Measurements from ENCODE around the gene EPB41L1.
"Not testable (repeated sequence)": the region's sequence is repeated elsewhere in the genome, so short reads cannot be mapped to it uniquely, and the experiment has no call there.

EPB41L1 gene

DNA sequence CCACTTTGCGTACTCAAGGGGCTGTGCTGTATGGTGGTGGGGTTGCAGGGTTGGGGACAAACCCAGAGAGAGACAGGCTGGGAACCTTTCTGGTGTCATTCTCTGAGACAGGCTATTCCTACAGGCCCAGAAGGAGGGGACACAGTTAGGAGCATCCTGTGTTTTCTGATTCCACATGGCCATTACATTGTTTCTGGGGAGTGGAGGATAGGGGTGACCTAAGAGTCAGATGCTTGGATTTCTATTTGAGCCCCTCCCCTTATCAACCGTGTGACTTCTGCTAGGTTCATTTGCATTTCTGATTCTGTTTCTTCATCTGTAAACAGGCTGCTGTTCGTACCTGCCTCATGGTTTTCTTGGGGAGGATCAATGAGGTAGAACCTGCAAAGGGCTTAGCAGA lies 29.4 kb upstream of the EPB41L1 start:
- DNase-seq (ENCODE audit: low read depth in 2 of 3, low spot score in 1 of 3), result no peak

DNA sequence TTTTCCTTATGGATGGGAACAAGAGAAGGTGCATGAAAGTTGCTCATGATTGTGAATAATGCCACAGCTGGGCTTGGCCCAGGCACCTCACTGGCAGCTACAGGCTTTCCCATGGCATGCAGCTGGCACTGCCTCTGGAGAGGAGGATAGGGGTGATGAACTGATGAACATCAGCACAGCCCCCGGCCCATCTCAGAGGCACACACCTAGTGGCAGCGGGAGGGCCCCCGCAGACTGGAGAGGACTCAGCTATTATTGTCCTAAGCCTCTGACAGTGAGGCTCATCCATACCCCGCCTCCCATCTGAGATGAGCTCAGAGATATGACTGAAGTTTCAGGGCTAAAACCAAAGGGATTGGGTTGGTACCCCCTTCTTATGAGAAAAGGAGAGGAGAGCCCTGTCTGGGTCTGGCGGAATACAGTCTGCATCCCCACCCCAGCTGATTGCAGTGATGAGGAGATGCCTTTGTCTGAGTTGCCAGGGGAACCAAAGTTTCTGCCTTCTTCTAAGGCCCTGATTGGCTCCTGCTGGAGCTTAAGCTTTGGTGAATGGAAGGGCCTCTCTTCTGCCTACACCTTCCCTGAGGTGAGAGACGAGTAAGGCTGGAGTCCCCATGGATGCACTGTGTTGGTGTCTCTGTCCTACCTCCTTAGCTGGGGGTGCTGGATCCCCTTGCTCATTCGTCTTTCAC lies 27.6 kb upstream of the EPB41L1 start:
- DNase-seq (ENCODE audit: low read depth in 2 of 3, low spot score in 1 of 3), result no peak

DNA sequence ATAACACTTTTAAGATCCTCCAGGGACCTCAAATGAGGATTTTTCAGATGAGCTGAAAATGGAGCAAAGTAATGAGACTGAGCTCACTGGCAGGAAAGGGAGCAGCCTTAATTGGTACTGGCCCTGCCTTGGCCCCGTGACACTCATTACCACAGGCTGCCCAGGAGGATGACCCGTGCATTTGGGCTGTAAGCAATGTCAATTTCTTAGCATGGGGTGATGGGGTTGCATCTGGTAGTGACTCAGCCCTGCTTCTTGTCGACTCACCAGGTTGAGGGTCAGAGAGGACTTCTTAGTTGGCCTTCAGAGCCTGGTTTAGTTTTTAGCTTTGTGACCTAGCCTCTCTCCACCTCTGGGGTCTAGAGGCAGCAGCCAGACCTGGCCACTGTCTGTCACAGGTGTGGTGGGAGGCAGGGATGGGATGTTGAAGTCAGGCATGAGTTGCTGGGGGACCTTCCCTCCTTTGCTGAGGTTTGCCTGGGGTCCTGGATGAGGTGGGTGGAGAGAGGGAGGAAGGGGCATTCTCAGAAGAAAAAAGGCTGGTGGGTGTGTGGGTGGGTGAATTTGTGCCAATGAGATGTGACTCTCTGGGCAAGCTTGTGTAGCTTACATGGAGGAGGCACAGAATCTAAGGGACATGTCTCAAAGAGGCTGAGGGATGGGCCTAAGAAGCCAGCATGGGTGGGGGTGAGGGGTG lies 25.9 kb upstream of the EPB41L1 start:
- no peak for DNase-seq (ENCODE audit: low read depth in 2 of 3, low spot score in 1 of 3)

DNA sequence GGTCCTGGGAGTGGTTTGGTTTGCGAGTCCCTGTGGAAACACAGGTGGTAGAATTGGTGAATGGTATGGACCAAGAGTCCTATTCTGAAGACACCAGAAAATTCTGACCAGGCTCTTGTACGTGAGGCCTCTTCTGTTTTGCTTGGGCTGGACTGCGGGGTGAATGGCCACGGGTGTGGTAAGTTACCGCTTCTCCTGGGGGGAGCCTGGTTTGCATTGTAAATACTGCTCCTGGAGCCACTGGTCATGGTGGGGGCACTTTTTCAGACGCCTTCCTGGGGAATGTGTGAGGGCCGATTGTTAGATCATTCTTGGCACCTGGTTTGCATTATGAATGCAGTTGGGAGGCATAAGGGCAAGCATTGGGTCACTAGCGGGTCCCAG lies 25.4 kb upstream of the EPB41L1 start:
- DNase-seq (ENCODE audit: low read depth in 2 of 3, low spot score in 1 of 3), result no peak

DNA sequence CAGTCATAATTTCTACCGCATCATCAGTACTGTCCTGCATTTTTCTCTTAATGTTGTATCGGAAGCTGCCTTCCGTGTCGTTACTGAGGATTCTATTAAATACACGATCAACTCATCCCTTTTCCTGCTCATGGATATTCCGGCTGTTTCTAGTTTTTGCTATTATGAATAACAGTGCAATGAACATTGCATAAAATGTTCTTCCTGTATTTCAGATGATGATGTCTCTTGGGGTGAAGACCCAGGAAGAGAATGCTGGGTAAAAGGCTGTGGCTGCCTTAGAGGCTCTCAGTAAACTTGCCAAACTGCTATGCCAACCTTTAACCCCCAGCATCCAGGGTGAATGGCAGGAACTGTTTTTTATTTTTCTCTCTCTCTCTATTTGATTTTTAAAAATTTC lies 24.1 kb upstream of the EPB41L1 start:
- no peak for DNase-seq (ENCODE audit: low read depth in 2 of 3, low spot score in 1 of 3)

DNA sequence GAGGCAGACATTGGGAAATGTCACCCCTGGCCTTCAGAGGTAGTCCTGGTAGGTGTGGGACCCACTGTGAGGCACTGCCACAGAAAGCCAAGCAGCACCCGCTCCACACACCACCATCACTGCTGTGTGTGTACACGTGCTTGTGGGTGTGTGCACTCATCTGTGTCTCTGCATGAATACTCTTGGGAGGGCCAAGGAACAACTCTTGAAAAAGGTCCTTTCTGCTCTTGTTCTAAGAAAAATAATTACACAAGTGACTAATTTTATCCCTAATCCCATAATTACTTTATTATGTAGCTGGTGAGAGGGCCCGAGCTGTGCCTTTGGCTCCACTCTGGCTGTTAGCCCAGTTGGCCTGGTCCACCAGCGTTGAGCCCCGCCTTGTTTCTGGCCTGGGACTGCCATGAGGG lies 21.7 kb upstream of the EPB41L1 start:
- DNase-seq (ENCODE audit: low read depth in 2 of 3, low spot score in 1 of 3), result no peak

DNA sequence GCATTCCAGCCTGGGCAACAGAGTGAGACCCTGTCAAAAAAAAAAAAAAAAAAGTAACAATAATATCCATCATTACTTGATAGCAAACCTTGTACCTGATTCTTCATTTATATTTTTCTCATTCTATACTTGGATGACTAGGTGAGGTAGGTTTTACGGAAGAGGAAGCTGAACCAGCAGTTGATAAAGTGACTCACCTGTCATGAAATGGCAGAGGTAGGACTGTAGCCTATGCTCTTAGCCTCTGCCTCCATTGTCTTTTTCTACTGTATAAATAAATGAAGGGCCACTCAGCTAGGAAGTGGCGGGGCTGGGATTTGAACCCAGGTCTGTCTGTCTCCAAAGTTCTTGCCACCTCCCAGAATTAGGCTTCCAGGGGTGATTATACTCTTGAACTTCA lies 20.7 kb upstream of the EPB41L1 start:
- no peak for DNase-seq (ENCODE audit: low read depth in 2 of 3, low spot score in 1 of 3)

DNA sequence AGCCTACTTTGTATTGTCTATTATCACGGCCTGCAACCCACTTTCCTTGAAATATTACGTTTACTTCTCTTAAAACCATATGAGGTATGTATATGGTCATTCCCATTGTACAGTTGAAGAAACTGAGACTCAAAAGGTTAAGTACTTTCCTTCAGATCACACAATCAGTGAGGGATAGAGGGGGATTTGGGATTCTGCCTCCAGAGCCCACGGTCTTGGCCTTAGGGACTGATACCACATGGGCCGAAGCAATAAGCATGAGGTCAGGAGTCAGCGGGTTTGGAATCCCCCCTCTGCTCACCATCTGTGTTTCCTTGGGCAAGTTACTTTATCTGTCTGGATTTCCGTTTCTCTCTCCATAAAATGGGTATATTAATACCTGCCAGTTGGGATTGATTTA lies 19.4 kb upstream of the EPB41L1 start:
- DNase-seq (ENCODE audit: low read depth in 2 of 3, low spot score in 1 of 3), result no peak

DNA sequence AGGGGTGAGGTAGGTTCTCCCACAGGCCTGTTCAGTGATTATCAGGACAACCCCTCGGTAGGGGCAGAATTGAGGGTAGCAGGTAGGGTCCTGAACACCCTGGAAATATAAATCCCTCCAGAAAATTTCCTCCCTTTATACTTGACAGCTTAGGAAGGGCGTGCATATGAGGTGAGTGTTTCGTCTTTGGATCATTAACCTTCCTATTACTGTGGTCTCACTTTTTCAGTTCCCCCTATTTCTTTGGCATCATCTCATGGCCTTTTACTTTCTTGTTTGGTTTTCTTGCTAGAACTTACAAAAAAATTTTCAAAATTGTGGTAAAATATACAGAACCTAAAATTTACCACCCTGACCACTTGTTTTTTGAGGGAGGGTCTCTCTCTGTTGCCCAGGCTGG lies 18.7 kb upstream of the EPB41L1 start:
- no peak for DNase-seq (ENCODE audit: low read depth in 2 of 3, low spot score in 1 of 3)

DNA sequence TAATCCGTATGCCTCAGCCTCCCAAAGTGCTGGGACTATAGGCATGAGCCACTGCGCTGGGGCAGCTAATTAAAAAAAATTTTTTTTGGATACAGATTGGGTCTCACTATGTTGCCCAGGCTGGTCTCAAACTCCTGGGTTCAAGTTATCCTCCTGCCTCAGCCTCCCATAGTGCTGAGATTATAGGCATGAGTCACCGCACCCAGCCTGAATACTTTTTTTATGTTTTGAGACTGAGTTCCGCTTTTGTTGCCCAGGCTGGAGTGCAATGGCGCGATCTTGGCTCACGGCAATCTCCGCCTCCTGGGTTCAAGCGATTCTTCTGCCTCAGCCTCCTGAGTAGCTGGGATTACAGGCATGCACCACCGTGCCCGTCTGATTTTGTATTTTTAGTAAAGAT lies 17.2 kb upstream of the EPB41L1 start:
- not testable (repeated sequence) for DNase-seq (ENCODE audit: low read depth in 2 of 3, low spot score in 1 of 3)

DNA sequence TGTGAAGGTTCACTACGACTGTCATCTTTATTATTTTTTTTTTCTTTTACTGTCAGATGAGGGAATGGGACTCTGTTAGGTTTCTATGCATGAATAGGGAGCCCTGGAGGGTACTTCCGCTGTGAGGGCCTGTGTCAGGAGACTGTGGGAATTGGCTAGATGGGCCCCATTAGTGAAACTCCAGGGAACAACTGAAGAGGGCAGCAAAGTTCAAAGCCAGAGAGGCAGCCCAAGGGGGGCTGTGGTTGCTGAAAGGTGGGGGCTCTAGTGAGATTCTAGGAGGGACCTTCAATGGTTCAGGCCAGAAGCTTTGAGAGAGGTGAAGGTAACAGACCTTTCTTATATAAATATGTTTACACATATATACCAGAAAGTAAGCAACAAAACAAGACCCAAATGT lies 13.2 kb upstream of the EPB41L1 start:
- no peak for DNase-seq (ENCODE audit: low read depth in 2 of 3, low spot score in 1 of 3)

DNA sequence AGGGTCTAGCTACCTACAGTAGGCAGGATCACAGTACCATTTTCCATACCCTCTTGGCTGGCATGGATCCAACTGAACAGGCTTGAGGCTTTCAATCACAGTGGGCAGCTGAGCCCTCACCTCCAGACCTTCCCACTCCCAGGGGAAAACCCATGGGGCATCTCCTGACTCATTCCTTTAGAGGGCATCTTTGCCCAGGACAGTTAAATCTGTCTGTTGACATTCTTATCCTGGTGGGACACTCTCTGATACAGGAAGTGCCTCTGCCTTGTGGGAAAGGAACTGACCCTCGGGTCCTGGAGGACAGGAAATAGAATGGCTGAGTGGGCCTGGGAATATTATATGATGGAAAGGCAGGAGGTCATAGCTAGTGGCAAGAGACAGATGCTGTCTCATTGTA lies 10.2 kb upstream of the EPB41L1 start:
- no peak for DNase-seq (ENCODE audit: low read depth in 2 of 3, low spot score in 1 of 3)

DNA sequence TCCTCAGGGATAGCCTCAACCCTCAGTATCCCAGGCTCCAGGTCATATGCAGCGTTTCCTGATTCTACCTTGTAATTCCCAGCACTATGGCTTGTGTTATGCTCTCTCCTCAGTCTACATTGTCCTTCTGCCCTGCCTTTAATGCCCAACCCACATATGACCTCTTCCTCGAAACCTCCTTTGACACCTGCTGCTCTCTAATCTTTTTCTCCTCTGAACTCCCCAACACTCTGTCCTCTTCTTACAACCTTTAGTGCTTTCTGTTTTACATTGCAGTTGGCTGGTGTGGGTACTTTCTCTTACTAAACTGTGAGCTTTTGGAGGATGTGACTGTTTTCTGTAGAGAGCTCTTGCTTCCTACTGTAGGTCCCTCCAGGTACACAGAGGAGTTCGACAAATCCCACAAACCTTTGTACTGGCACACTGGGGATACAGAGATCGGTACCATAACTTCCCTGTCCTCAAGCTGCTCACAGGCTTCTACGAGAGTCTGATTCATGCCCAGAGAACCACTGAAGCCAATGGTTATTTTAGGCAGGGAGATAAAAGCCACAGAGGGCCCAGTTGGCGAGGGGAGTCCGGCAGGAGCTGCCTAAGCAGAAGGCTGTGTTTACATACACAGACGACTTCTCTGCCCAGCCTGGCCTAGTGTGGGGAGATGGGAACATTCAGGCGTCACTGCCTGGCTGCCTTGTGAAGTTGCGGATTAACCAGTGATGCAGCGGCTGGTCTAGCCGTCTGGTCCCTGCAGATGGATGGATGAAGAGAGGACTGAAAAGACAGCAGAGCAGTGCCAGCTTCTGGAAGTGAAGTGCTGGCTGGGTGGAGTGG lies 8.4 kb upstream of the EPB41L1 start:
- DNase-seq (ENCODE audit: low read depth in 2 of 3, low spot score in 1 of 3), result no peak

DNA sequence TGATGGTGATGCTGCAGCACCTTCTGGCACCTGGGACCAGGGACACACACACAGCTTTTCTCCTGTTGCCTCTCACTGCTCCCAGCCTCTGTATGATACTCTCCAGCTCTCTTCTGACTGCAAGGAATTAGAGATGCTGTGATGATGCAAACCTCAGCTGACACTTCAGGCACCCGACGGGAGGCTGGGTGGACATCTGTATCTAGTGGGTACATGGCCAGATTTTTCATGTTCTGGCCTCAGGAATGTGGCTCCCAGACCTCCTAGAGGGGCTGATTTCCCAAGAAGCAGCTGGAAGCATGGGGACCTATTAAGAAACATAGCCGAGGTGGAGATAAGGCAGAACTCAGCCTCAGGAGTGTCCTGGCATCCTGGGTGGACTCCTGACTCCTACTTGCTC lies 6.8 kb upstream of the EPB41L1 start:
- no peak for DNase-seq (ENCODE audit: low read depth in 2 of 3, low spot score in 1 of 3)

DNA sequence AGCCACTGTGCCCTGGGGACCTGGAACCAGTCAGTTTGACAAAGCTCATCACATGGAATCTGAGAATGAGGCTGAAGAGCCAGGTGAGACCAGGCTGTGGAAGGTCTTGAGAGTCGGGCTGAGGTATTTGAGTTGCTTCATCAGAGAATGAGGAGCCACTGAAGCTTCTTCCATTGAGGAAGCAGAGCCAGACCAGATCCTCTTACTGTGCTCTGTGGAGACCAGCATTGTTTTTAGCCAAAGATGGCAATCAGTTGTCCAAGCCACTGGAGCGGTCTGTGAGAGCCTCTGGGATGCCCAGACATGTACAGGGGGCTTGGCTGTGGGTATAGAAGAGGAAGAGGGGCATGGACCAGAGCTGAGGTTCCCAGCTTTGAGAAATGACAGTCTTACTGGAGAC lies 6.1 kb upstream of the EPB41L1 start:
- no peak for DNase-seq (ENCODE audit: low read depth in 2 of 3, low spot score in 1 of 3)

DNA sequence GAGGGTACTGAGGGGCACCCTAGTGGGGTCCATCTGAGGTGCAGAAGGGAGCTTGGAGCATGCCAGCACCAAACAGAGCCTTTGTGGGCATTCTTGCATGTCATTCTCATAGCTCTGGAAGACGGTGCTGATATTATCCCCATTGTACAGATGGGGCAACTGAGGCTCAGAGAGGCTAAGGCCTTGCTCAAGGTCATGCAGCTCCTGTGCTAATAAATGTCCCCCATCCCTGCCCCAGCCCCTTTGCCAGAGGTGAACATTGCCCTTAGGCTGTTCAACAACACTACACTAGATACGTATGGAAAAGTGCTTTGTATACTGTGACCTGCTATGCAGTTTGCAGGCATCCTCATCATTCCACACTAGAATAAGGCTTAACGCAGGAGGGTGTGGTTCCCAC lies 5.5 kb upstream of the EPB41L1 start:
- DNase-seq (ENCODE audit: low read depth in 2 of 3, low spot score in 1 of 3), result no peak

DNA sequence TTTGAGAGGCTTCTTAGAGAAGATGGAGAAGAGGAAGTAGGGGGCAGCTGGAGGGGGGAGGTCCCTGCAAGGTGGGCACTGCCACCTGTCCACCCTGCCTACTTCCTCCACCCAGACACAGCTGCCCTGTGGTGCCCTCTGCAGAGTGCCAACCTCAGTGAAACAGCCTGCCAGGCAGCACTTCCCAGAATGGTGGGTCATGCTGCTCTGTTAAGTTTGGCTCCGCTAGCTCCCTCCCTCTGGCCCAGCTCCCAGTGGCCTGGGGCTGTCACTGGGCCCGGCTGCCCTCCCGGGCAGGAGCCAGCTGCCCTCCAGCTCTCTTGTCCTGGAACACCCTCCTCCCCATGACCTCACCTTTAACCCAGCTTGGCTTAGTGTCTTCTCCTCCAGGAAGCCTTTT lies 5.1 kb upstream of the EPB41L1 start:
- DNase-seq (ENCODE audit: low read depth in 2 of 3, low spot score in 1 of 3), result no peak

DNA sequence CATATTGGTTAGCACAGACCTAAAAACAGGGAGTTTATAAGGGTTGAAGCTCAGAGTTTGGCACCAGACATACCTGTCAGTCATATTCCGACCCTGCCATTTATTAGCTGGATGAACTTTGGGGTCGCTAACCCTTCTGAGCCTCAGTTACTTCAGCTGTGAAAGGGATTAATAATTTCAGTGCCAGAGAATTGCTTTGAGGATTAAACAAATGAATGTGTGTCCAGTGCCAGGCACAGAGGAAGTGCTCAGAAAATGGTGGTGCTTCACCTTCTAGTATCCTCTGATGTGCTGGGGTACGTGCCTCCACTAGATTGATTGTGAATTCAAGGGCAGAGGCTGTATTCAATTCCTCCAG lies 4.1 kb upstream of the EPB41L1 start:
- DNase-seq (ENCODE audit: low read depth in 2 of 3, low spot score in 1 of 3), result no peak

DNA sequence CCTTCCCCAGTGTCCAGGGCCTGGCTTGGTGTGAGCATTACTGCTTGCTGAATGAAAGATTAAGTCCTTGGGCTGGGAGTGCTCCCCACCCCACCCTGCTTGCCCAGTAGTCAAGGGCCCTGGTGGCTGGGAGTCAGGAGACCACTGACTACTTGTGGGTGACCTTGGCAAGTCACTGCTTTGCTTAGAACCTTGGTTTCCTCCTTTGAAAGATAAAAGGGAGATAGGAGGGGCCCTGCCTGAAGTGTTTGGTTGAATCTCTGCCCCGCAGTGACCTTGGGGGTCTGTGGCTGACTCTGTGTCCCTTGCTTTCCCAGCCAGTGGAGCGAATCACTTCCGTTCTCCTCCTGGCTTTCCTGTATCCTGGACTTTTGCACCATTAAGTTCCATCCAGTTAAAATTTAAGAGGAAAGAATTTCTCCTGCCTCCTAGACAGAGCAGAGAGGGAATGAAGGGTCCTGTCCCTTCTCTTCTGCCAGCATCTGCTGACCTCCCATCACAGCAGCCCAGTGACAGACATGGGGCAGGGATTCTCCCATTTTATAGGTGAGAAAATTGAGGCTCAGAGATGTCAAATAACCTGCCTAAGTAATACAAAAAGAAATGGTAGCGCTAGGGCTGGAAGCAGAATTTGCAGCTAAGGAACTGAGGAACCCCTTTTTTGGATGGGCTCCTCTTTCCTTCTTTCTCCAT lies 3.5 kb upstream of the EPB41L1 start:
- no peak for DNase-seq (ENCODE audit: low read depth in 2 of 3, low spot score in 1 of 3)

DNA sequence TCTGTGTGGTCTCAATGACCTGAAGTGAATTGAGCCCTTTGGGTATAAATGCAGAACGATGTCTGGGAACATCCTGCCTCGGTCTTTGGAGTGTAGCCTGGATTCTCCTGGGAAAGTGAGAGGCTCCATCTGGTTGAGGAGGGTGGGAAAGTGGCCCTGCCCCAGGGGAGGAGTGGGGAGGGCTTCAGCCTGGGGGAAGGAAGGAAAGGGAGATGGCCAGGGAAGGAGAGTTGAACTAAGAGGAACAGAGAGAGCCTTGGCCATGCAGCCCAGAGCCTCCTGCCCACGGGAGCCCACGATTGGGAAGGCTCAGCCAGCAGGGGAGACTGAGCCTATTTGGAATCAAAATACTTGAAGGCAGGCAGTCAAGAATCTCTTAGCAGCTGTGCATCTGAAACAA lies 2.3 kb upstream of the EPB41L1 start:
- no peak for DNase-seq (ENCODE audit: low read depth in 2 of 3, low spot score in 1 of 3)

DNA sequence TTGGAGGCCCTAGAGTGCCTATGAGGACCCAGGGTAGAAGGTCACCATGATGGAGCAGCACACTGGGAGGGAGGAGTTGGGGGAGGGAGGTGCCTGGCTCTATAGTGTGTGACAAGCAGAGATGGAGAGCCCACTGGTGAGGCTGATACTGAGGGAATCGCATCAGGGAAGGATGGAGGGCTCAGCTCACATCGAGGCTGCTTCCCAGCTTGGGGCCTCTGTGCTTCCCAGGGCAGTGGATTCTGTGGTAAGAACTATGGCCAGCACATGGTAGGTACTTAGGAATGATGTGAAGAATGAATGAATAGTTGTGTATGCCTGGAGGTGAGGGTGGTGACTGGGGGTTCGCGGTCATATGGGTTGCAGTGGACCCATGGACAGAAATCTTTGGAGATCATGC lies 1.3 kb upstream of the EPB41L1 start:
- no peak for DNase-seq (ENCODE audit: low read depth in 2 of 3, low spot score in 1 of 3)
